ENCODE measurements around the gene XAF1.
"Not testable (repeated sequence)": the region's sequence is repeated elsewhere in the genome, so short reads cannot be mapped to it uniquely, and the experiment has no call there.

XAF1 gene

DNA sequence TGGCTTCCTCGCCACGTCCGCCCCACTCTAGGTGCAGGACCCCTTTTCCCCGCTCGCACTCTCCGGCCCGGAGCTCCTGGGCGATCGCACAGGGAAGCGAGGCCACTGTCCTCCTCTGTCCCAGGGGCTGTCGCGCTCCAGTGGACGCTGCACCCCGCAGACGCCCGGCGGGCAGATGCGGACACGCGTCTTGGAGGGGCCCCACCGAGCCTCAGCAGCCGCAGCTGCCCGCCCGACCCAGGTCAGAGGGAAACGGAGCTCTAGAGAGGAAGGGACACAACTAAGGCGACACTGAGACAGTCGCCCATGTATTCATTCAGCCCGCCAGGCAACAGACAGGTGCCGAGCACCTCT is 42.0 kb upstream of the XAF1 start:
- Histone ChIP-seq H3K27ac (ENCODE audit: low read length) (no peak overlapping the region), H3K9me3 (ENCODE audit: control insufficient read depth, insufficient read depth, low read length) (no peaks in the 10 kb centered on the region), H3K27me3 (ENCODE audit: control insufficient read depth, insufficient read depth, low read length) (peaks cover 8% of the 10 kb centered on the region; the same call in 1 of the 2 replicates), H3K4me3 (ENCODE audit: low read length) (peak overlapping the region; percentile 59; the same call in 1 of the 2 replicates), H3K36me3 (ENCODE audit: control insufficient read depth, insufficient read depth, low read length) (no peaks in the 10 kb centered on the region), H3K4me1 (ENCODE audit: control insufficient read depth, insufficient read depth, low read length) (no peaks in the 10 kb centered on the region)
- no peak for DNase-seq (ENCODE audit: low read depth, low spot score)
- WGBS (ENCODE audit: insufficient coverage, insufficient read length), result no CpG with 5 or more reads among the region's 29 CpGs

DNA sequence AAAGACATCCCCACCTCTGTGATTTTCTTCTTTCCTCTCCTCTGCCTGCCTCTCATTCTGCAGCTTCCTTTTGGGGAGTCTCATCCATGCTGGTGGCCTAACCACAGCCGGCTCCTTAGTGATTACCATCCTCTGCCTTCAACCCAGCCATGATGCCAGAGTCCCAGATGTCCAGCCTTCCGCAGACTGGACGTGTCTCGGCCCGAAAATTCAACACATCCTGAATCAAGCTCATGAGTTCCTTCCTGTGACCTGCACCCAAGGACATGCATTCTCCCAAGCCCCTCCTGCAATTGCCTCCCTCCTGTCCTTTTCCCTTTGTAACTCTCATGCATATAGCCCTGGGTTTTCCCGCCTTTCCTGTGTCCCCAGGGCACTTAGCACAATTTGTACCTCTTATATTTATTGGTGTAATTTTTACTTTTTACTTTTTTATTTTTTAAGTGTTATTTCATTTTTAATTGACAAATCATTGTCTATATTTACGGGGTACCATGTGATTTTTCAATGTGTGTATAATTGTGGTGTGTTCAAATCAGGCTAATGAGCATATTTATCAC is 41.5 kb upstream of the XAF1 start:
- Histone ChIP-seq H3K27ac (ENCODE audit: low read length) (no peak overlapping the region), H3K4me3 (ENCODE audit: low read length) (peak overlapping the region; percentile 59; the same call in 1 of the 2 replicates), H3K36me3 (ENCODE audit: control insufficient read depth, insufficient read depth, low read length) (no peaks in the 10 kb centered on the region), H3K27me3 (ENCODE audit: control insufficient read depth, insufficient read depth, low read length) (peaks cover 8% of the 10 kb centered on the region; the same call in 1 of the 2 replicates), H3K4me1 (ENCODE audit: control insufficient read depth, insufficient read depth, low read length) (no peaks in the 10 kb centered on the region), H3K9me3 (ENCODE audit: control insufficient read depth, insufficient read depth, low read length) (no peaks in the 10 kb centered on the region)
- DNase-seq (ENCODE audit: low read depth, low spot score), result no peak
- WGBS (ENCODE audit: insufficient coverage, insufficient read length), result no CpG with 5 or more reads among the region's 7 CpGs

DNA sequence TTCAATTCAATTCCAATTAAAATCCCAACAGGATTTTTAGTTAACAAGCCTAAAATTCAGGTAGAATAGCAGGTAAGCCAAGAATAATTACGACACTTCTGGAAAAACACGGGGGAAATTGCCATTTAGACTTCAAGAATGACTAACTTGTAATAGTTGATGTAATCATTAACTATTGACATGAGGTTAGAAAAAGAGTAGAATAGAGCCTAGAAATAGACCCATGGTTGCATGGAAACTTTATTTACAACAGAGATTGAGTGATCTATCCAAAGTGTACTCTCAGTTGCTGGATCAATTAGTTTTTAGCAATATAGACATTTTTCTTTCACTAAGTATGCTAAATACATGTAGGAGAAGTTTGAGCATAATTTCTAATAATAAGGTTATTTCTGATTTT is 39.1 kb upstream of the XAF1 start:
- H3K36me3 ChIP-seq (ENCODE audit: control insufficient read depth, insufficient read depth, low read length), result no peaks in the 10 kb centered on the region
- no peaks in the 10 kb centered on the region for H3K9me3 ChIP-seq (ENCODE audit: control insufficient read depth, insufficient read depth, low read length)
- H3K27ac ChIP-seq (ENCODE audit: low read length), result no peak overlapping the region
- DNase-seq (ENCODE audit: low read depth, low spot score), result no peak
- H3K4me3 ChIP-seq (ENCODE audit: low read length), result no peak overlapping the region
- no peaks in the 10 kb centered on the region for H3K4me1 ChIP-seq (ENCODE audit: control insufficient read depth, insufficient read depth, low read length)
- peaks cover 8% of the 10 kb centered on the region; the same call in 1 of the 2 replicates for H3K27me3 ChIP-seq (ENCODE audit: control insufficient read depth, insufficient read depth, low read length)
- WGBS (ENCODE audit: insufficient coverage, insufficient read length), result no CpG with 5 or more reads among the region's 2 CpGs

DNA sequence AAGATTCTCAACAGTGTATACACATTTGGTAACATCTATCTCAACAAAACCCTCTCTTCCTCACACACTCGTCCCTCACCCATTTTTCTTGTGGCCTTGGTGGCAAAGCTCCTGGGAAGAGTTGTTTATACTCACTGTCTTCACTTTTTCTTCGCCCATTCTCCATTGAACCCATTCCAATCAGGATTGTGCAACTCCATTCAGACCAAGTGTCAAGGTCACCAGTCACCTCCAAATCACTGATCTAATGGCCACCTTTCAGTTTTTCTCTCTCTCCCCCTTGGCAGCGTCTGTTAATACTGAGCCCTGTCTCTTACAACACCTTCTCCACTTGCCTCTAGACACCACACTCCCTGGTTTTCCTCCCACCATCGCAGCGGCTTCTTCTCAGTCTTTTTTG is 34.1 kb upstream of the XAF1 start:
- DNase-seq (ENCODE audit: low read depth, low spot score), result no peak
- no CpG with 5 or more reads among the region's 5 CpGs for WGBS (ENCODE audit: insufficient coverage, insufficient read length)
- H3K4me1 ChIP-seq (ENCODE audit: control insufficient read depth, insufficient read depth, low read length), result no peaks in the 10 kb centered on the region
- H3K27me3 ChIP-seq (ENCODE audit: control insufficient read depth, insufficient read depth, low read length), result no peaks in the 10 kb centered on the region
- no peaks in the 10 kb centered on the region for H3K9me3 ChIP-seq (ENCODE audit: control insufficient read depth, insufficient read depth, low read length)
- no peaks in the 10 kb centered on the region for H3K36me3 ChIP-seq (ENCODE audit: control insufficient read depth, insufficient read depth, low read length)
- H3K27ac ChIP-seq (ENCODE audit: low read length), result no peak overlapping the region
- H3K4me3 ChIP-seq (ENCODE audit: low read length), result no peak overlapping the region

DNA sequence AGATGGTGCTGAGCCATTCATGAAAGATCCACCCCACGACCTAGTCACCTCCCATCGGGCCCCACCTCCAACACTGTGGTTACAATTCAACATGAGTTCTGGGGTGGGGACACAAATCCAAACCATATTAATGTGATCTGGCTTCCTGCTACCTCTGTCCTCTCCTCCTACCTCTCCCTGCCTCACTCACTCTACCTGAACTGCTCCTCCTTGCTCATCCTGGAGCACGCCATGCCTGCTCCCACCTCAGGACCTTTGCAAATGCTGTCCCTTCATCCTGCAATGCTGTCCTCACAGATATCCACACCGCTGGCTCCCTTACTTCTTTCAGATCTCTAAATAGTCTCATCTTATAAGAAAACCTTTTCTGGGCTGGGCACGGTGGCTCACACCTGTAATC is 31.8 kb upstream of the XAF1 start:
- DNase-seq (ENCODE audit: low read depth, low spot score), result no peak

DNA sequence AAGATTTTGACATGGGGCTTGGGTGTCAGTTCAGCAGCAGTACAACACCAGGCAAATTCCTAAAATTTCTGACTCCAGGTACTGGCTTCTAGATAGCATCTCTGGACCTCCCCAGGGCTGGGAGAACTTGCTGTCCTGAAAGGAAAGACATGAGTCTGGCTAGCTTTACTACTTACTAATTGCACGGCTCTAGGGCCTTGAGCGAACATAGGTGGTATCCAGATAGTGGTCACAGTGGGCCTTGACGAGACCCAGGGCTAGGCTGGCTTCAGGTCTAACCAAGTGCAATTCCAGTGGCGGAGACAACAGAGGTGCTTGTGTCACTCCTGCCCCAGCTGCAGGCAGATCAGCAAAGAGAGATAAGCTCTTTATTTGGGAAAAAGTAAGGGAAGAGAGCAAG is 26.3 kb upstream of the XAF1 start:
- no peaks in the 10 kb centered on the region for H3K27me3 ChIP-seq (ENCODE audit: control insufficient read depth, insufficient read depth, low read length)
- H3K27ac ChIP-seq (ENCODE audit: low read length), result no peak overlapping the region
- no peaks in the 10 kb centered on the region for H3K4me1 ChIP-seq (ENCODE audit: control insufficient read depth, insufficient read depth, low read length)
- H3K9me3 ChIP-seq (ENCODE audit: control insufficient read depth, insufficient read depth, low read length), result no peaks in the 10 kb centered on the region
- no peaks in the 10 kb centered on the region for H3K36me3 ChIP-seq (ENCODE audit: control insufficient read depth, insufficient read depth, low read length)
- DNase-seq (ENCODE audit: low read depth, low spot score), result no peak
- no CpG with 5 or more reads among the region's 4 CpGs for WGBS (ENCODE audit: insufficient coverage, insufficient read length)
- H3K4me3 ChIP-seq (ENCODE audit: low read length), result no peak overlapping the region

More for the DNA sequence above, 31.8 kb upstream of the XAF1 start:
- no peaks in the 10 kb centered on the region for H3K36me3 ChIP-seq (ENCODE audit: control insufficient read depth, insufficient read depth, low read length)
- H3K27ac ChIP-seq (ENCODE audit: low read length), result no peak overlapping the region
- no peaks in the 10 kb centered on the region for H3K4me1 ChIP-seq (ENCODE audit: control insufficient read depth, insufficient read depth, low read length)
- no CpG with 5 or more reads among the region's 5 CpGs for WGBS (ENCODE audit: insufficient coverage, insufficient read length)
- no peaks in the 10 kb centered on the region for H3K27me3 ChIP-seq (ENCODE audit: control insufficient read depth, insufficient read depth, low read length)
- no peak overlapping the region for H3K4me3 ChIP-seq (ENCODE audit: low read length)
- no peaks in the 10 kb centered on the region for H3K9me3 ChIP-seq (ENCODE audit: control insufficient read depth, insufficient read depth, low read length)

DNA sequence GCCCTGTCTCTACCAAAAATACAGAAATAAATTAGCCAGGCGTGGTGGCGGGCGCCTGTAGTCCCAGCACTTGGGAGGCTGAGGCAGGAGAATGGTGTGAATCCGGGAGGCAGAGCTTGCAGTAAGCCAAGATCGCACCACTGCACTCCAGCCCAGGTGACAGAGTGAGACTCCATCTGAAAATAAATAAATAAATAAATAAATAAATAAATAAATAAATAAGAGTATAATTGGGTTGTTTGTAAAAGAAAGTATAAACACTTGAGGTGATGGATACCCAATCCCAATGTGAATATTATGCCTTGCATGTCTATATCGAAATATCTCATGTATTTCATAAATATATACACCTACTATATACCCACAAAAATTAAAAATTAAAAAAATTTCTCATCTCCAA is 9.2 kb upstream of the XAF1 start:
- DNase-seq (ENCODE audit: low read depth, low spot score); H3K4me3 ChIP-seq (ENCODE audit: low read length); H3K9me3 ChIP-seq (ENCODE audit: control insufficient read depth, insufficient read depth, low read length); H3K4me1 ChIP-seq (ENCODE audit: control insufficient read depth, insufficient read depth, low read length); H3K27ac ChIP-seq (ENCODE audit: low read length); H3K27me3 ChIP-seq (ENCODE audit: control insufficient read depth, insufficient read depth, low read length); H3K36me3 ChIP-seq (ENCODE audit: control insufficient read depth, insufficient read depth, low read length): not testable (repeated sequence)
- 100% methylated on average over 1 of the region's 6 CpGs for WGBS (ENCODE audit: insufficient coverage, insufficient read length)

DNA sequence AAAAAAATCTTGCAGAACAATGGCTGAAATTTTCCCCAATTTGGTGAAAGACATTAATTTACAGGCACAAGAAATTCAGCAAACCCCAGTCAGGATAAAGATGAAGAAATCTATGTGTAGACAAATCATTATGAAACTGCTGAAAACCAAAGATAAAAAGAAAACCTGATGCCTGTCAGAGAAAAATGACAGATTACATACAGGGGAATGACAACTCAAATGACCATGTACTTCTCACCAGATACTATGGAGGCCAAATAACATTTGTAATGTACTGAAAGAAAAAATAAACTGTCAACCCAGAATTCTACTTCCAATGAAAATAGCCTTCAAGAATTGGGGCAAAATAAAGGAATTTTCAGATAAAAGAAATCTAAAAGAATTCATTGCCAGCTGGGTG is 7.2 kb upstream of the XAF1 start:
- Histone ChIP-seq H3K27ac (ENCODE audit: low read length) (no peak overlapping the region), H3K9me3 (ENCODE audit: control insufficient read depth, insufficient read depth, low read length) (no peaks in the 10 kb centered on the region; the same call in 1 of the 2 replicates), H3K4me1 (ENCODE audit: control insufficient read depth, insufficient read depth, low read length) (peaks cover 4% of the 10 kb centered on the region; the same call in 1 of the 2 replicates), H3K4me3 (ENCODE audit: low read length) (no peak overlapping the region), H3K36me3 (ENCODE audit: control insufficient read depth, insufficient read depth, low read length) (no peaks in the 10 kb centered on the region), H3K27me3 (ENCODE audit: control insufficient read depth, insufficient read depth, low read length) (no peaks in the 10 kb centered on the region)
- DNase-seq (ENCODE audit: low read depth, low spot score), result no peak

DNA sequence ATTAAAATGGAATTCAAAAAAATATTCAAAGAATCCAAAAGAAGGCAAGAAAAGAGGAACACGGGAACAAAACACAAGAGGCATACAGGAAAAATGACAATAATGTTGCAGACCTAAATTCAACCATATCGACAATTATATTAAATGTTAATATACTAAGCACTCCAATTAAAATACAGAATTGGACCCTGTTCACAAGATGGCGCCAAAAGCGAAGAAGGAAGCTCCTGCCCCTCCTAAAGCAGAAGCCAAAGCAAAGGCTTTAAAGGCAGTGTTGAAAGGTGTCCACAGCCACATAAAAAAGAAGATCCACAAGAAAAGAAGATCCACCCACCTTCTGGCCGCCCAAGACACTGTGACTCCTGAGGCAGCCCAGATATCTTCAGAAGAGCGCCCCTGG is 6.3 kb upstream of the XAF1 start:
- Histone ChIP-seq H3K36me3 (ENCODE audit: control insufficient read depth, insufficient read depth, low read length) (no peaks in the 10 kb centered on the region), H3K9me3 (ENCODE audit: control insufficient read depth, insufficient read depth, low read length) (no peaks in the 10 kb centered on the region), H3K27ac (ENCODE audit: low read length) (no peak overlapping the region), H3K27me3 (ENCODE audit: control insufficient read depth, insufficient read depth, low read length) (no peaks in the 10 kb centered on the region), H3K4me1 (ENCODE audit: control insufficient read depth, insufficient read depth, low read length) (peaks cover 6% of the 10 kb centered on the region; the same call in 1 of the 2 replicates), H3K4me3 (ENCODE audit: low read length) (no peak overlapping the region)
- no CpG with 5 or more reads among the region's 6 CpGs for WGBS (ENCODE audit: insufficient coverage, insufficient read length)
- DNase-seq (ENCODE audit: low read depth, low spot score), result no peak

DNA sequence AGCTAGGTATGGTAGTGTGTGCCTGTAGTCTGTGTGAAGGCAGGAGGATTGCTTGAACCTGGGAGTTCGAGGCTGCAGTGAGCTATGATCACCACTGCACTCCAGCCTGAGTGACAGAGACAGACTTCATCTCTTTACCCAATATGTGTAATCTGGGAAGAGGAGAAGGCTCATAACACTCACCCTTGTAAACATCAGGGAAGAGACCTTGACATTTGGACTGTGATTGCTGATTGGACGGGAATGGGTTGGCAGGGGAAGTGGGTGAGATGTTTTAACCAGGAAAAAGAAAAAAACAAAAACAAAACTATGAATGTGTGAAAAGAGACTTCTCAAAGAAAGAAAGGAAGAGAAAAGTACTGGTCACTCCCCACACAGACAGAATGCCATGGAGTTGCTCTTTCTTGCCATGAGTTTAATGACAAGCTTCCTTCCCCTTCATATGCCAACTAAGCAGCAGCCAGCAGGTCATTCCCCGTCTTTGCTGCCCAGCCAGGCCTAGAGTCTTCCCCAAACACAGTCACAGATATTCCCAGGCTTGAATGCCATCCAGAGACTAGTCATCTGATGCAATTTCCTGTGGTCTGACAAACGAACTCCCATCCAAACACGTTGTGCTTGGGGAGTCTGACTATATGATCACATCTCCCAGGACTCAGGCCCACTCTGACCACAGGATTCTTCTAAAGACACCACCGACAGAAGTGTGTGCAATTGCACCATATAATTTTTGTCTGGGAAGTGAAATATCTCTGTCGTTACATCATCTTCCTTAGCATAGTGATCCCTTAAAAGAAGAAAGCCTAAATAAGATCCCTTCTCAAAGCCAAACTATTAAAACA is 3.6 kb upstream of the XAF1 start:
- H3K27ac ChIP-seq (ENCODE audit: low read length), result no peak overlapping the region
- no peak for DNase-seq (ENCODE audit: low read depth, low spot score)
- H3K4me3 ChIP-seq (ENCODE audit: low read length), result no peak overlapping the region
- H3K27me3 ChIP-seq (ENCODE audit: control insufficient read depth, insufficient read depth, low read length), result no peaks in the 10 kb centered on the region
- H3K4me1 ChIP-seq (ENCODE audit: control insufficient read depth, insufficient read depth, low read length), result peaks cover 6% of the 10 kb centered on the region; the same call in 1 of the 2 replicates
- WGBS (ENCODE audit: insufficient coverage, insufficient read length), result no CpG with 5 or more reads among the region's 7 CpGs
- H3K36me3 ChIP-seq (ENCODE audit: control insufficient read depth, insufficient read depth, low read length), result no peaks in the 10 kb centered on the region
- no peaks in the 10 kb centered on the region for H3K9me3 ChIP-seq (ENCODE audit: control insufficient read depth, insufficient read depth, low read length)
